DND-41 (cell line): ENCODE results near the gene PLCG1.

Source experiments
- CTCF ChIP-seq: IDR thresholded peaks from 2 replicates; pipeline ENCODE4 v1.5.1; 2012; ENCODE audit warnings: borderline replicate concordance, low read length, moderate library complexity, mild to moderate bottlenecking; ENCODE audit not compliant: poor library complexity, severe bottlenecking; ENCODE audit errors: extremely low read depth
- EZH2 ChIP-seq: IDR thresholded peaks from 3 replicates; pipeline ENCODE4 v1.6.1; 2012; ENCODE audit warnings: borderline replicate concordance, low read depth, mild to moderate bottlenecking, moderate library complexity, low read length, inconsistent platforms; ENCODE audit not compliant: severe bottlenecking

- TF ChIP-seq CTCF (no peak), EZH2 (no peak)
Measured at GRCh38 chr20:41182296-41183212, 45.2 kb downstream of the PLCG1 start.
